ENCODE results near the gene SPDYA.

SPDYA gene

DNA sequence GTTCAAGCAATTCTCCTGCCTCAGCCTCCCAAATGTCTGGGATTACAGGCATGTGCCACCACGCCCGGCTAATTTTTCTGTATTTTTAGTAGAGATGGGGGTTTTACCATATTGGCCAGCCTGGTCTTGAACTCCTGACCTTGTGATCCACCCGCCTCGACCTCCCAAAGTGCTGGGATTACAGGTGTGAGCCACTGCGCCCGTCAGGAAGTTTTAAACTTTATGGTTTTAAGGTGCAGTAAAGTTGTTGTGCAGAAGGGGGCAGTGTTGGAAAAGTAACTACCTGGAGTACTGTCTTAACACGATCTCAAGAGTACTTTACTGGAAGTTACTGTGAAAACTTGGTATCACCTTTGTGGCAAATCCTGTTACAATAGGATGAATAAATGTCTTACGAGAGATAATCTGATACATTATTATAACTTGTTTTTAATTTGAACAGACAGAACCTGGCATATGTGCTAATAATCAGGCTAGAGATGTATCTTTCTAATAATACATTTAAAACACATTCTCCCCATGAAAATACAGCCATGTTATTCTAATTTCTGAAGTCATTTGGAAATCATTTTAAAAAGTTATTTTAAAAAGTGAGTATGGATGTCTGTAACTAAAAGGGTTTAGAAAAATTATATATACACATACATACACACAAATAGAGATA lies 10.8 kb downstream of the SPDYA start (continued):
- TF ChIP-seq ZNF580 (tag by site-specific recombination; IDR thresholded peaks at IDR 0.05) (peak; percentile 66; the same call in 1 of the 2 replicates), ZNF16 (tag by site-specific recombination; IDR thresholded peaks at IDR 0.05; ENCODE audit: low read depth) (no peak), ZXDB (tag by site-specific recombination; IDR thresholded peaks at IDR 0.05) (no peak), ZNF654 (tag by site-specific recombination; IDR thresholded peaks at IDR 0.05; ENCODE audit: low read depth) (peak; percentile 60), YY1 (tag by site-specific recombination; IDR thresholded peaks at IDR 0.05) (no peak), ZNF701 (tag by site-specific recombination; IDR thresholded peaks at IDR 0.05) (no peak), ZSCAN4 (tag by site-specific recombination; IDR thresholded peaks at IDR 0.05) (no peak), ZFP69B (tag by site-specific recombination; IDR thresholded peaks at IDR 0.05) (no peak), ZNF157 (tag by site-specific recombination; IDR thresholded peaks at IDR 0.05) (no peak), ZNF350 (tag by site-specific recombination; IDR thresholded peaks at IDR 0.05) (no peak), PRDM2 (tag by site-specific recombination; IDR thresholded peaks at IDR 0.05; ENCODE audit: borderline replicate concordance) (no peak), SCRT2 (tag by site-specific recombination; IDR thresholded peaks at IDR 0.05) (peak; percentile 65), ZBTB1 (tag by site-specific recombination; IDR thresholded peaks at IDR 0.05) (no peak), OVOL3 (tag by site-specific recombination; IDR thresholded peaks at IDR 0.05) (no peak), ZNF600 (tag by site-specific recombination; IDR thresholded peaks at IDR 0.05) (no peak), GLIS1 (tag by site-specific recombination; IDR thresholded peaks at IDR 0.05) (no peak; the same call in 1 of the 2 replicates), ZNF391 (tag by site-specific recombination; IDR thresholded peaks at IDR 0.05; ENCODE audit: borderline replicate concordance, low read depth) (no peak), MEIS1 (CRISPR knock-in tag; IDR thresholded peaks at IDR 0.05; ENCODE audit: borderline replicate concordance) (no peak), ZNF658 (tag by site-specific recombination; IDR thresholded peaks at IDR 0.05) (no peak), ZNF433 (tag by site-specific recombination; IDR thresholded peaks at IDR 0.05; ENCODE audit: low read depth) (no peak), ZNF221 (tag by site-specific recombination; IDR thresholded peaks at IDR 0.05; ENCODE audit: borderline replicate concordance) (no peak), ZNF473 (tag by site-specific recombination; IDR thresholded peaks at IDR 0.05) (no peak), ZNF529 (tag by site-specific recombination; IDR thresholded peaks at IDR 0.05; ENCODE audit: insufficient replicate concordance) (no peak), ZNF169 (tag by site-specific recombination; IDR thresholded peaks at IDR 0.05) (no peak), ZNF133 (tag by site-specific recombination; IDR thresholded peaks at IDR 0.05) (no peak), ZNF660 (tag by site-specific recombination; IDR thresholded peaks at IDR 0.05) (no peak), WT1 (tag by site-specific recombination; IDR thresholded peaks at IDR 0.05) (no peak), ZBTB48 (tag by site-specific recombination; IDR thresholded peaks at IDR 0.05) (no peak)
- TF ChIP-seq, protein P1, sequence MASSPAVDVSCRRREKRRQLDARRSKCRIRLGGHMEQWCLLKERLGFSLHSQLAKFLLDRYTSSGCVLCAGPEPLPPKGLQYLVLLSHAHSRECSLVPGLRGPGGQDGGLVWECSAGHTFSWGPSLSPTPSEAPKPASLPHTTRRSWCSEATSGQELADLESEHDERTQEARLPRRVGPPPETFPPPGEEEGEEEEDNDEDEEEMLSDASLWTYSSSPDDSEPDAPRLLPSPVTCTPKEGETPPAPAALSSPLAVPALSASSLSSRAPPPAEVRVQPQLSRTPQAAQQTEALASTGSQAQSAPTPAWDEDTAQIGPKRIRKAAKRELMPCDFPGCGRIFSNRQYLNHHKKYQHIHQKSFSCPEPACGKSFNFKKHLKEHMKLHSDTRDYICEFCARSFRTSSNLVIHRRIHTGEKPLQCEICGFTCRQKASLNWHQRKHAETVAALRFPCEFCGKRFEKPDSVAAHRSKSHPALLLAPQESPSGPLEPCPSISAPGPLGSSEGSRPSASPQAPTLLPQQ (tag by site-specific recombination; IDR thresholded peaks at IDR 0.05), result no peak
- TF ChIP-seq, protein P2, sequence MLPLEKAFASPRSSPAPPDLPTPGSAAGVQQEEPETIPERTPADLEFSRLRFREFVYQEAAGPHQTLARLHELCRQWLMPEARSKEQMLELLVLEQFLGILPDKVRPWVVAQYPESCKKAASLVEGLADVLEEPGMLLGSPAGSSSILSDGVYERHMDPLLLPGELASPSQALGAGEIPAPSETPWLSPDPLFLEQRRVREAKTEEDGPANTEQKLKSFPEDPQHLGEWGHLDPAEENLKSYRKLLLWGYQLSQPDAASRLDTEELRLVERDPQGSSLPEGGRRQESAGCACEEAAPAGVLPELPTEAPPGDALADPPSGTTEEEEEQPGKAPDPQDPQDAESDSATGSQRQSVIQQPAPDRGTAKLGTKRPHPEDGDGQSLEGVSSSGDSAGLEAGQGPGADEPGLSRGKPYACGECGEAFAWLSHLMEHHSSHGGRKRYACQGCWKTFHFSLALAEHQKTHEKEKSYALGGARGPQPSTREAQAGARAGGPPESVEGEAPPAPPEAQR (tag by site-specific recombination; IDR thresholded peaks at IDR 0.05), result no peak
- TF ChIP-seq, protein P3, sequence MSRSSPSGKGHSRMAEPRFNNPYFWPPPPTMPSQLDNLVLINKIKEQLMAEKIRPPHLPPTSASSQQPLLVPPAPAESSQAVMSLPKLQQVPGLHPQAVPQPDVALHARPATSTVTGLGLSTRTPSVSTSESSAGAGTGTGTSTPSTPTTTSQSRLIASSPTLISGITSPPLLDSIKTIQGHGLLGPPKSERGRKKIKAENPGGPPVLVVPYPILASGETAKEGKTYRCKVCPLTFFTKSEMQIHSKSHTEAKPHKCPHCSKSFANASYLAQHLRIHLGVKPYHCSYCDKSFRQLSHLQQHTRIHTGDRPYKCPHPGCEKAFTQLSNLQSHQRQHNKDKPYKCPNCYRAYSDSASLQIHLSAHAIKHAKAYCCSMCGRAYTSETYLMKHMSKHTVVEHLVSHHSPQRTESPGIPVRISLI (tag by site-specific recombination; IDR thresholded peaks at IDR 0.05), result no peak

Data from HEK293 (cell line).